Lower leg skin (tissue), 3 donors: Measurements from ENCODE around the gene JKAMP.

ENCODE experiments used
- POLR2A ChIP-seq, 2 donors: fragments of 450-650 bp; IDR thresholded peaks; one replicate each; pipeline ENCODE4 v1.6.1; 2016 to 2017; ENCODE audit warnings: antibody characterized with exemption in 2 of 2, mild to moderate bottlenecking in 1 of 2, moderate library complexity in 1 of 2
- TF ChIP-seq, protein P1 (sequence below), 3 donors: fragments of 450-650 bp; IDR thresholded peaks; one replicate each; pipeline ENCODE4 v1.5.1; 2016; ENCODE audit warnings: antibody characterized with exemption in 3 of 3, mild to moderate bottlenecking in 3 of 3, moderate library complexity in 2 of 3

DNA sequence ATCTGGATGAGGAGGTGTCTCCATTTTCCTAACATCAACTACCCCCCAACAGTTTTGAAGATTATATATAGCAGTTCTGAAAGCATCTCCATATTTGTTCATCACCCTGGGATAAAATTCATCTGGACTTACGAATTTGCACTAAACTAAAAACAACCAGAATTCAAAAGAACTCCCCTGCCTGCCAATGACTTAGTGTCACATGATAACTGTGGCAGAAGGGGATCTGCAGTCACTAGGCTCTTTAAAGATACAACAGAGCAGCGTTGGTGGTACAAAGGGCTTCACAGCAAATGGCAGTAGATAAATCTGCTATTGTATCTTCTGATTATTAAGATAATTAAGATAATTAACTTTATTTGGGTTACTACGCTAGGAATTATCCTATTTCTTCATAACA is 49.2 kb upstream of the JKAMP start:
- TF ChIP-seq, protein P1, sequence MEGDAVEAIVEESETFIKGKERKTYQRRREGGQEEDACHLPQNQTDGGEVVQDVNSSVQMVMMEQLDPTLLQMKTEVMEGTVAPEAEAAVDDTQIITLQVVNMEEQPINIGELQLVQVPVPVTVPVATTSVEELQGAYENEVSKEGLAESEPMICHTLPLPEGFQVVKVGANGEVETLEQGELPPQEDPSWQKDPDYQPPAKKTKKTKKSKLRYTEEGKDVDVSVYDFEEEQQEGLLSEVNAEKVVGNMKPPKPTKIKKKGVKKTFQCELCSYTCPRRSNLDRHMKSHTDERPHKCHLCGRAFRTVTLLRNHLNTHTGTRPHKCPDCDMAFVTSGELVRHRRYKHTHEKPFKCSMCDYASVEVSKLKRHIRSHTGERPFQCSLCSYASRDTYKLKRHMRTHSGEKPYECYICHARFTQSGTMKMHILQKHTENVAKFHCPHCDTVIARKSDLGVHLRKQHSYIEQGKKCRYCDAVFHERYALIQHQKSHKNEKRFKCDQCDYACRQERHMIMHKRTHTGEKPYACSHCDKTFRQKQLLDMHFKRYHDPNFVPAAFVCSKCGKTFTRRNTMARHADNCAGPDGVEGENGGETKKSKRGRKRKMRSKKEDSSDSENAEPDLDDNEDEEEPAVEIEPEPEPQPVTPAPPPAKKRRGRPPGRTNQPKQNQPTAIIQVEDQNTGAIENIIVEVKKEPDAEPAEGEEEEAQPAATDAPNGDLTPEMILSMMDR (IDR thresholded peaks at IDR 0.05) = no peak
- no peak for TF ChIP-seq POLR2A (IDR thresholded peaks at IDR 0.05)
